T-helper 17 cell (primary cell): ENCODE measurements around the gene TLE5. TPM values are rescaled to one million over a fixed set of nuclear protein-coding genes. Genes with fewer than 3 reads are reported as not detected.
"Not testable (repeated sequence)": the region's sequence is repeated elsewhere in the genome, so short reads cannot be mapped to it uniquely, and the experiment has no call there.

Experiments used
- ATAC-seq: fragments of 150-1000 bp; cut with Tn5 transposase; 2 replicates; pipeline ENCODE4 v1.10.0; 2021; ENCODE audit warnings: mild to moderate bottlenecking, moderate library complexity
- DNase-seq, 3 donors: peaks; one replicate each; pipeline versions ENCODE4 v3.0.0 to v3.0.0-alpha.2; 2020 to 2021
- H3K9me3 ChIP-seq: one replicate; pipeline ENCODE4 v1.7.0; 2013; ENCODE audit warnings: low read length, mild to moderate bottlenecking; ENCODE audit not compliant: control insufficient read depth, poor library complexity, severe bottlenecking
- H3K27ac Mint-ChIP-seq: one replicate; pipeline ENCODE4 v1.8.0; 2022; ENCODE audit warnings: mild to moderate bottlenecking, moderate library complexity, mixed read lengths
- H3K27me3 Mint-ChIP-seq: one replicate; pipeline ENCODE4 v1.8.0; 2022; ENCODE audit warnings: mixed read lengths
- H3K36me3 Mint-ChIP-seq: one replicate; pipeline ENCODE4 v1.8.0; 2022; ENCODE audit warnings: low read depth, mixed read lengths
- H3K4me1 Mint-ChIP-seq: one replicate; pipeline ENCODE4 v1.8.0; 2022; ENCODE audit warnings: mild to moderate bottlenecking, mixed read lengths
- H3K4me3 Mint-ChIP-seq: one replicate; pipeline ENCODE4 v1.8.0; 2022; ENCODE audit warnings: mild to moderate bottlenecking, moderate library complexity, mixed read lengths
- total RNA-seq, 4 donors: library from RNA in 2 of 4; stranded (reverse) in 2 of 4; gene quantifications; one replicate each; pipeline ENCODE4 v1.2.3 and lab custom pipeline; 2022 to 2026

The TLE5 gene
- total RNA-seq, 2 donors from 2014 or later: 869 to 906 TPM

- peaks cover 23% of the 10 kb centered on the region for H3K4me1 Mint-ChIP-seq
- no peak overlapping the region for H3K4me3 Mint-ChIP-seq
- DNase-seq (no peak), ATAC-seq (no peak)
- H3K27me3 Mint-ChIP-seq: peaks cover 36% of the 10 kb centered on the region
- no peaks in the 10 kb centered on the region for H3K9me3 ChIP-seq
- H3K36me3 Mint-ChIP-seq: peaks cover 2% of the 10 kb centered on the region
- H3K27ac Mint-ChIP-seq: no peak overlapping the region
Observed at GRCh38 chr19:3100331-3100730, 38.0 kb upstream of the TLE5 start.

GRCh38 chr19:3099347-3100145 is 37.3 kb upstream of the TLE5 start:
- ATAC-seq: no peak
- Mint-ChIP-seq H3K27ac (peak overlapping the region; percentile 43), H3K36me3 (peaks cover 2% of the 10 kb centered on the region), H3K4me3 (peak overlapping the region; percentile 81), H3K4me1 (peaks cover 27% of the 10 kb centered on the region), H3K27me3 (peaks cover 39% of the 10 kb centered on the region)
- no peaks in the 10 kb centered on the region for H3K9me3 ChIP-seq
- DNase-seq: no peak

GRCh38 chr19:3098515-3099346 is 36.4 kb upstream of the TLE5 start:
- peak overlapping the region; percentile 81 for H3K4me3 Mint-ChIP-seq
- H3K27ac Mint-ChIP-seq: peak overlapping the region; percentile 43

GRCh38 chr19:3098141-3098514 is 35.8 kb upstream of the TLE5 start:
- Mint-ChIP-seq H3K4me1 (peaks cover 21% of the 10 kb centered on the region), H3K4me3 (peak overlapping the region; percentile 50), H3K36me3 (peaks cover 2% of the 10 kb centered on the region), H3K27ac (no peak overlapping the region), H3K27me3 (peaks cover 39% of the 10 kb centered on the region)
- H3K9me3 ChIP-seq: no peaks in the 10 kb centered on the region
- no peak for DNase-seq
- ATAC-seq: no peak

More at GRCh38 chr19:3098515-3099346, 36.4 kb upstream of the TLE5 start:
- H3K36me3 Mint-ChIP-seq: peaks cover 2% of the 10 kb centered on the region
- H3K4me1 Mint-ChIP-seq: peaks cover 22% of the 10 kb centered on the region
- H3K9me3 ChIP-seq: no peaks in the 10 kb centered on the region
- peak; percentile 36 for ATAC-seq
- H3K27me3 Mint-ChIP-seq: peaks cover 39% of the 10 kb centered on the region
- no peak for DNase-seq

GRCh38 chr19:3097442-3097871 is 35.2 kb upstream of the TLE5 start:
- ATAC-seq (no peak), DNase-seq (no peak)
- no peaks in the 10 kb centered on the region for H3K9me3 ChIP-seq
- peaks cover 39% of the 10 kb centered on the region for H3K27me3 Mint-ChIP-seq
- H3K4me1 Mint-ChIP-seq: peaks cover 22% of the 10 kb centered on the region
- H3K4me3 Mint-ChIP-seq: no peak overlapping the region
- no peak overlapping the region for H3K27ac Mint-ChIP-seq
- H3K36me3 Mint-ChIP-seq: peaks cover 2% of the 10 kb centered on the region

- Mint-ChIP-seq H3K4me3 (no peak overlapping the region), H3K4me1 (peaks cover 24% of the 10 kb centered on the region), H3K36me3 (peaks cover 2% of the 10 kb centered on the region), H3K27ac (no peak overlapping the region), H3K27me3 (peaks cover 39% of the 10 kb centered on the region)
- ATAC-seq (no peak), DNase-seq (no peak)
- H3K9me3 ChIP-seq: no peaks in the 10 kb centered on the region
Observed at GRCh38 chr19:3096902-3097326, 34.6 kb upstream of the TLE5 start.

GRCh38 chr19:3096267-3096901 is 34.1 kb upstream of the TLE5 start:
- H3K9me3 ChIP-seq: no peaks in the 10 kb centered on the region
- Mint-ChIP-seq H3K4me1 (peaks cover 24% of the 10 kb centered on the region), H3K27me3 (peaks cover 34% of the 10 kb centered on the region), H3K27ac (no peak overlapping the region), H3K36me3 (peaks cover 2% of the 10 kb centered on the region), H3K4me3 (peak overlapping the region; percentile 86)
- ATAC-seq (no peak), DNase-seq (no peak)

- H3K27me3 Mint-ChIP-seq: peaks cover 31% of the 10 kb centered on the region
- H3K9me3 ChIP-seq: no peaks in the 10 kb centered on the region
- H3K27ac Mint-ChIP-seq: peak overlapping the region; percentile 72
- ATAC-seq (peak; percentile 77), DNase-seq (peak; percentile 42 to 62 (median 42))
- H3K36me3 Mint-ChIP-seq: peaks cover 2% of the 10 kb centered on the region
- H3K4me3 Mint-ChIP-seq: peak overlapping the region; percentile 86
- H3K4me1 Mint-ChIP-seq: peaks cover 24% of the 10 kb centered on the region
Observed at GRCh38 chr19:3095441-3096191, 33.3 kb upstream of the TLE5 start.

GRCh38 chr19:3094601-3095440 is 32.5 kb upstream of the TLE5 start:
- Mint-ChIP-seq H3K36me3 (peaks cover 2% of the 10 kb centered on the region), H3K4me3 (peak overlapping the region; percentile 86), H3K4me1 (peaks cover 24% of the 10 kb centered on the region), H3K27me3 (peaks cover 31% of the 10 kb centered on the region), H3K27ac (no peak overlapping the region)
- ATAC-seq: peak; percentile 37
- no peaks in the 10 kb centered on the region for H3K9me3 ChIP-seq
- peak in 1 of 3 donors; percentile 26 for DNase-seq

- not testable (repeated sequence) for ATAC-seq, H3K36me3 Mint-ChIP-seq, H3K27me3 Mint-ChIP-seq, H3K9me3 ChIP-seq, H3K4me1 Mint-ChIP-seq, H3K4me3 Mint-ChIP-seq, H3K27ac Mint-ChIP-seq, DNase-seq
Observed at GRCh38 chr19:3089299-3089855, 27.1 kb upstream of the TLE5 start.

- Mint-ChIP-seq H3K27ac (no peak overlapping the region), H3K27me3 (no peaks in the 10 kb centered on the region), H3K4me3 (no peak overlapping the region), H3K4me1 (peaks cover 3% of the 10 kb centered on the region), H3K36me3 (no peaks in the 10 kb centered on the region)
- ATAC-seq (no peak), DNase-seq (no peak)
- H3K9me3 ChIP-seq: no peaks in the 10 kb centered on the region
Observed at GRCh38 chr19:3087769-3088168, 25.5 kb upstream of the TLE5 start.

GRCh38 chr19:3084943-3085342 is 22.6 kb upstream of the TLE5 start:
- H3K9me3 ChIP-seq: no peaks in the 10 kb centered on the region
- Mint-ChIP-seq H3K4me1 (no peaks in the 10 kb centered on the region), H3K36me3 (no peaks in the 10 kb centered on the region), H3K27ac (no peak overlapping the region), H3K4me3 (no peak overlapping the region), H3K27me3 (no peaks in the 10 kb centered on the region)
- no peak for DNase-seq
- no peak for ATAC-seq
